HG03575 (cell line): ENCODE results near the gene FSTL5.
"Not testable (repeated sequence)": the region's sequence is repeated elsewhere in the genome, so short reads cannot be mapped to it uniquely, and the experiment has no call there.

Experiments used
- ATAC-seq: cut with Tn5 transposase; IDR thresholded peaks from one replicate; pipeline ENCODE4 v1.9.1; 2021; ENCODE audit not compliant: unreplicated experiment, insufficient number of reproducible peaks, low FRiP score; ENCODE audit errors: extremely low read depth

Gene FSTL5

DNA sequence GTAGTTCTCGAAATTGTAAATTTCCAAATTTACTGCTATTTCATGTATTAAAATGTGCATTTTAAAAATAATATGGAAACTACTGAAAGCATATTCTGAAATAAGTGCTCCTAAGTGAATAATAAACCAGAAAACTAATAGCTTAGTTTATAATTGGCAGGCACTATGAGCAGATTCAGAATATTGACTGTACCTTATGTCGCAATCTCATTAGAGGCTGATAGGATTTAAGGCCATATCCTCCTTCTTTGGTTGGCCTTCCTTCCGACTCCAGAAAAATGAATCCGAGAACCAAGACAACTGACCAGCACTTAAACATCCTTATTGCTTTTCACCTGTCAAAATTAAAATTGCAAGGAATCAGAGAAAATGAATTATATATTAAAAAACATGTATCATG lies 52.7 kb downstream of the FSTL5 start:
- ATAC-seq, result no peak

DNA sequence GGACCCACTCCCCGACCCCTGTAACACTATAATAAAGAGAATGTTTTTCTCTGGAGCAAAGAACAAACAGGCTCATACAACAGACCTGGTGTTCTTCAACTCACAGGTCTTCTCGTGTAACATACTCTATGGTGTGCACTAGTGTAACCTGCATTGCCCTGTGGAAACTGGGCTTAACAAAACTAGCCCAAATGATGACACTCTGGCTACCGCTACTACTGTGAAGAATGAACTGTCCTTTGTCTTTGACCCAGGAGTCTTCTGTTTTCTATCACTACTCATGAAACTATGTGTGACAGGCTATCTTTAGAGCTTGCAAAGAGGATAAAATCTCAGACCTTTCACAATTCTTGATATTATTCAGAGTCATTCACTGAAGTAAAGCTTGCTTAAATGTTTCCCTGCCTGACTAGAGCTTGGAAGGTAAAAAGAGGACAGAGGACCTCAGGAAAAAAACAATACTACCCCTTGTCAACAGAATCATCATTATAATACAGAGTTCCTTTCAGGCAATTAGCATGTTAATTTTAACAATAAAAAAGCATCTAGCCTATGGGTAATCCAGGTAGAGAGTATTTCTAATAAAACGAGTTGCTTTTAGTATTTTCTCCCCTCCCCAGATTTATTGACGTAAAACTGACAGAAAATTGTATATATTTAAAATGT lies 59.2 kb downstream of the FSTL5 start:
- no peak for ATAC-seq

DNA sequence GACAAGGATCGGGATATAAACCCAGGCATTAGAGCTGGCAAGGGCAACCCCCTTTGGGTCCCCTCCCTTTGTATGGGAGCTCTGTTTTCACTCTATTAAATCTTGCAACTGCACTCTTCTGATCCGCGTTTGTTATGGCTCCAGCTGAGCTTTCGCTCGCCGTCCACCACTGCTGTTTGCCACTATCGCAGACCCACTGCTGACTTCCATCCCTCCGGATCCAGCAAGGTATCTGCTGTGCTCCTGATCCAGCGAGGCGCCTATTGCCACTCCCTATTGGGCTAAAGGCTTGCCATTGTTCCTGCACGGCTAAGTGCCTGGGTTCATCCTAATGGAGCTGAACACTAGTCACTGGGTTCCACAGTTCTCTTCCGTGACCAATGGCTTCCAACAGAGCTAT lies 59.9 kb downstream of the FSTL5 start:
- not testable (repeated sequence) for ATAC-seq

DNA sequence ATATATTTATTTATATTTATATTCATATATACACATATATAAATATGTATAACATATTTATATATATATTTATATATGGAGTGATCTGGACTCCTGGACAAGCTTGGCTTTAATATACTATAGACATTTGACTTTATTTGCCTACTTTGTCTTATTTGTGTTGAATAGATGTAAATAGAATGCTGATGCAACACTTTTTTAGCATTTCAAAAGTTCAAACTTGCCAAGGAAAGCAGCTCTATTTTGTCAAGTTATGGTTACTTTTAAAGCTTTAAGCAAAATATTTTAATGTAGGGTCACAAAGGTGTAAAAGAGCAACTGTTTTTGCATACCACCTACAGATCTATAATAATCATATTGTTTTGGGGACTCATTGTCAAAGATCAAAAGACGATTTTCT lies 61.1 kb downstream of the FSTL5 start:
- no peak for ATAC-seq

DNA sequence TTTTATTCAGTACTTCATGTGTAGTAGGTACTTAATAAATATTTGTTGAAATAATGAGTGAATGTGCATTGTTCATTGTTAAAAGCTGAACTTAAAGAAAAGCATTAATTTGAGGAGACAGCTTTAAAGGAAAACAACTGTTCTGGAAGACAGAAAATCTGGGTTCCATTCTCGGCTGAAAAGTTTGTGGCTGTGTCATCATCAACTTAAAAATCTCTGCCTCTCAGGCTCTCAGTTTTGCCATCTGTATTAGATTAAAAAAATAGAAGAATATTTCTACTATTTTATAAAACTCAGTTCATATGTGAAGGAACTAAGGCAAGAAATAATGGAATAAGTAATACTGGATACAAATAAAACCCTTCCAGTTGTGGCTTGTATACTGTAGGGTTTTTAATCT lies 62.5 kb downstream of the FSTL5 start:
- no peak for ATAC-seq

DNA sequence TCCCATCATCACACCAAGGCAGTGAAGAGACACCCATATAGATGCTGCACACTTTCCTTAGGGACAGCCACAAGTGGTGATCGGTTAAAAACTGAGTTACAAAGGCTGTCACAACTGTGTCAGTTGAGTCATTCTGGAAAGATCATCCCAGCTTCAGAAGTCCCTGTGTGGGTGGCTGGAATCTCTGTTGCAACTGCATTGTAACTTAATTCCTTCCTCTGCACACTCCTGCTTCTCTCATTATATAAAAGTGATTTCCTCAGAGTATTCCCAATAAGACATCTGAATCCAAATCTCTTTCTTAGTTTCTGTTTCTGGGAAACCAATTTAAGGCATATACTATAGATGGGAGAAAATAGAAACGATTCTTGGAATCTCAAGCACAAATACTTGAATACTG lies 88.1 kb downstream of the FSTL5 start:
- no peak for ATAC-seq

DNA sequence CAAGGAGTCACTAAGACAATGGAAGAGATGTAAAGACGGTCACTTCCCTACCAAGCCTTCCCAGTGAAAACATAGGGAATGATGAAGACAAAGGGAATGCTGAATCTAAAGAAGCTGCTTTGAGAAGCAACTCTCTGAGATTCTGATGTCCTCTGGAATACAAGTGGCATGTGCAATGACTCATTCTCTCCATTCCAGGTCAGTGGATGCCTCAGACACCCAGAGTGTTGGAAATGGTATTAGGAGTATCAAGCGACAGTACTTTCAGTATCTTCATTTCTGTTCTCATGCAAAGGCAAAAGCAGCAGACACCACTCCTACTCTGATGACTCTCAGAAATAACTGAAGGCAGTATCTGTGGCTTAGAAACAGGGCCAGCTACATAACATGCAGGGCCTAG lies 102.6 kb downstream of the FSTL5 start:
- no peak for ATAC-seq

DNA sequence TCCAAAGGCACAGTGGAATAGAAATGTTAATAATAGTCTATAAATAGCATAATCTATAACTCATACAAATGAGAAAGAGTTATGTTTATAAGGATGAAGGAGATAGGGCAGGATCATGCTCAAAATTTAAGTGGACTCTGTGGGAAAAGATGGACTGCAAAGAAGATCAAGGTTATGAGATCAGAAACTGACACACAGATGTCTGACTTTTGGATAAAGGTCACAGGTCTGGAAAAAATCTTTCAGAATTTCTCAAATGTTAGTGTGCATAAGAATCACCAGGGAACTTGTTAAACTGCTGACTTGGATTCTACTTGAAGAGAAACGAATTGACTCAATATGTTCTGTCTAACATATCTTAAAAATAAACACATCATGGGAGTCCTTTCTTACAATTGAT lies 104.1 kb downstream of the FSTL5 start:
- ATAC-seq, result no peak

DNA sequence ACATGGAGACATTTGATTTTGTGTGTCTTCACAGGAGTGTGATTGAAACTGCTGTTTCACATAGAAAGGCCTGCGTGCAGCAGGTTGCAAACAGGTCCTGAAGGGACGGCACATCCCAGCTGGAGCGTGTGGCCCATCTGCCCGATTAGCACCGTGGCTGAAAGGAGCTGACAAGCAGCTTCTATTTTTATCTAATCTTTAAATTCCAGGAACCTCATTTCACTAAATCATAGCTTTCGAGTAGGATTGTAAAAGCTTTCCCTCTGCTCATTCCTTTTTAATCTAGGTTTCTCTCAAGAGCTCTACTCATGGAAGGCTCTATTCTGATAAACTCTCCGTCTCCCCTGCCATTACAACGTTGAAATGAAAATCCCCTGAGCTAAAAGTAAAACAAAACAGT lies 106.8 kb downstream of the FSTL5 start:
- no peak for ATAC-seq

DNA sequence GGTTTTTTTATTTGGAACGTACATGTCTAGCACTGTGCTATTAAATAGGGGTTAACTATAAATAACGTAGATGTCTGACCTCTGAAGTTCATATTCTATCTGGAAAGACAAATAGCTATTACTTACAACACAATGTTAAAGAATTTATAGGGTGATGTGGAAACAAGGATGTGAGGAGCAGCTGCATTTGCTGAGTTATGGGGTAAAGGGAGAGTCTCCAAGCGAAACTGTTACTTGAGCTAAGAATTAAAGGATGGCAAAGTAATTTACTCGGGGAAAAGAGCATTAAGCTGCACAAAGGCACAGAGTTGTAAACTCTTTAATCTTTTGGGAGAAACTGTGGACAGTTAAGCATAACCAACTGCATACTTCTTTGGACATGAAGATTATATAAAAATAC lies 117.7 kb downstream of the FSTL5 start:
- no peak for ATAC-seq

DNA sequence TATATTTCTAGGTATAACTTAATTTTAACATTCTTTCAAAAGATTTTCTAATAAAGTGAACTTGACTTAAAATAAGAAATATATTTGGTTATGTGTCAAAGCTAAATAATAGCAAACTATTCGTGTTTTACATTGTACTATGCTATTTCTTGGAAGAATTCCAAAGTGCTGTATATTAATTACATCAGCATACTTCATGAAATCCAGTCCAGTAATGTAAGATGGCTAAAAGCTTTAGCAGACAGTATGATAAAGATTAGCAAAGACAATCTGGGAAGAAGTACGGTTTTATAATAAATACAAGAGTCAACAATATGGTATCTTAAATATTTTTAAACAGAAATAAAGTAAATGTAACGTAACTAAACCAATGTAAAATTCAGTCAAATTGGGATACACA lies 125.7 kb downstream of the FSTL5 start:
- no peak for ATAC-seq

DNA sequence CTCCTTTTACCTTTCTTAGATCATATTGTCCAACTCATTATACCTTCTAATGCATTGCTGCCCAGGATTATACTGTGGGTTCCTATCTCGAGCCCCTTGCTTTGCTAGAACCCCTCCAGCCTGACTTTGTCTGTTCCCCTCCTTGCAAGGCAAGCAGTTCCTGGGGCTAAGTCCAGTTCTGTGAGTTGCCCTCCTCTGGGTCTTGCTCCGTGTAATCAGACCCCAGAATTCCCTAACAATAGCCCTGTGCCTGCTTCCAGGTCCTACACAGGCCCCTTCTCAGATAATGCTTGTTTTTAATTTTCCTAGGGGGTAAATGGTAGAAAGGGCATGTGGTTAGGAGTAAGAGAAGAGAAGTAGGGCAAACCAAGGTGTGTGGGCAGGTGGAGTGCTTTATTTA lies 145.9 kb downstream of the FSTL5 start:
- ATAC-seq, result no peak

DNA sequence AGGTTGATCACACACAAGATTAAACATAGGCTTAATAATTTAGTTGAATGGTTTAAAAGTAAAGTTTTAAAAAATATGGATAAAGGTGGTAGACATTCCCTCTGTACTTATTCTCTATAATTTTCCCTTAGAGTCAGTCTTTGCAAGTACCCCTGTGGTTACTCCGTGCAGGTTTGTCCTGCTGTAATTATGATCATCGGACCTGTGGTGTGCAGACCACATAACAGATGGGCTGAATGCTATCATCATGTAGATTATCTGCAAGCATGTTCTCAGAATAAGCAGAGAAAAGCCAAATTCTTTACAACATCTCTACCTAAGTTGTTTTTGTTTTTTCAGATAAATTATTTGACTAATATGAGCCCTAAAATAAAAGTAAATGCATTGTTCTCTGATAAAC lies 146.8 kb downstream of the FSTL5 start:
- no peak for ATAC-seq

DNA sequence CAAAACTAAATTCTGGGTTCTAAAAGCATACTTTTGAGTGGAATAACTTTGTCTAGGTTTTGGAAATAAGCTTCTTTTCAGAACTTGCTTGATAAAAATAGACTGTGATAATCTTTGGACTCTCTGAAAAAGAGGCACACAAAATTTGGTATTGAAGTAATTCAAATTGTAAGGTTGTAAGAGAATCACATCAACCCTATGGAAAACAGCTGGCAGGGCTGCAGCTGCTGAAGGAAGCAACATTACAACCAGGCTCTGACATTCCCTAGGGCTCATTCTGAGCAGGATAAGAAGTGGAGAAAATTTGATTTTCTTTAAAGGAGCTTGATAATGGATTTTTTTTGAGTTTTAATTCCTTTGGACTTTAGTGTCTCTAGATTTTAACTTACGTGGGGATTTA lies 147.6 kb downstream of the FSTL5 start:
- no peak for ATAC-seq

DNA sequence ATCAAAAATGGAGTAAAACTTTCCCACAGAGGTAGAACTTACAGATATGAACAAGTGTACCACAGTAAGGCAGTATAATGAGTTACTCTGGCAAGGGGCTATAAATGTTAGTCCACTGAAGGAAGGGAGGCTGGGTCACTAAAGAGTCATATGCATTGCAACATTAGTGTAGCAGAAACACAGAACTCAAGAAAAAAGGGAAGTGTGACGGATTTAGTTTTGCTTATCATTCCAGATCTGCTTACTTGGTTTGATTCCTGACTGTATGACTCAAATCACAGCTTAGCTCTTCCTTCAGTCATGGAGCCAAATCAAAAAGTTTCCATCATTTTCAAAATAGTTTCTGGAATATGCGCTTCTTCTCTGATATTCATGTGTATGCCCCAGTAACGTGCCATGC lies 148.7 kb downstream of the FSTL5 start:
- ATAC-seq, result no peak

DNA sequence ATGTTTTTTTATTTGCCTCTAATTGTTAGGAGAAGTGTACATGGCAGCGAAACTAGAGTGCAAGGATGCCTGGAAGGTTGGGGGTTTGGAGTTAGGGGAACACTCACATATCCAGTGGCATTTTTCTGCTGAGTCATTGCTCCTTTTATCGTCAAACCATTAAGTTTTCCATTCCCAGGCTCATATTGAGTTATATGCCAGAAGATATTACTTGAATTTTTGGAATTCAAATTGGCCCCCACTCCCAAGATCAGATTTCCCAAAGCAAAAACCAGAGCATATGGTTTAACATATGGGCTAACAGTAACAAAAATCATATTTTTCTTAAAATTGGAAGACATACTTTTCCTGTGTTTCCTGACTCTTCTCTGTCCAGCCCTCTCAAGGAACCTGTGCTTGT lies 152.7 kb downstream of the FSTL5 start:
- ATAC-seq, result no peak

DNA sequence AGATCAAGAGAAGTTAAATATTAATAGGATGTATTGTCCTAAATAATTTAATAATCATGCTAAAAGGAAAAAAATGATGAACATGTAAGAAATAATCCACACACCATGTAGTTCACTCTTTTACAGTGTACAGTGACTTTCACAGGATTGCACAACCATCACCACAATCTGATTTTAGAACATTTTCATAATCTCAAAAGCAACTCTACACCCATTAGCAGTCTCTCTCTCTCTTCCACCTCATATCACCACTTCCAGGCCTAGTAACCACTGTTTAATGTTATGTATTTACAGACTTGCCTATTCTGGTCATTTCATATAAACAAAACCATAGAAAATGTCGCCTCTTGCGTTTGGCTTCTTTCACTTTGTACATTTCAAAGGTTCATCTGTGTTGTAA lies 153.4 kb downstream of the FSTL5 start:
- ATAC-seq, result no peak

DNA sequence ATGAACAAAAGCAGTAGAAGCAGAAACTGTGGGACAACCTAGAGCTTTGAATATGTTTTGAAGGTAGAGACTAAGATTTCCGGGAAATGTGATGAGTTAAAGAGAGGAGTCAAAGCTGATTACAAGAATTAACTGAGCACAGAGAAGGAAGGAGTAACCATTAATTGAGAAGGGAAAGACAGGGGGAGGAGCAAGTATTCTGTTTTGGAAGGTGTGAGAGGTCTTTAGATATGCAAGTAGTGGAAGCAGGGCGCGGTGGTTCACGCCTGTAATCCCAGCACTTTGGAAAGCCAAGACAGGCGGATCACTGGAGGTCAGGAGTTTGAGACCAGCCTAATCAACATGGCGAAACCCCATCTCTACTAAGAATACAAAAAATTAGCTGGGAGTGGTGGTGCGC lies 171.5 kb downstream of the FSTL5 start:
- ATAC-seq, result no peak

DNA sequence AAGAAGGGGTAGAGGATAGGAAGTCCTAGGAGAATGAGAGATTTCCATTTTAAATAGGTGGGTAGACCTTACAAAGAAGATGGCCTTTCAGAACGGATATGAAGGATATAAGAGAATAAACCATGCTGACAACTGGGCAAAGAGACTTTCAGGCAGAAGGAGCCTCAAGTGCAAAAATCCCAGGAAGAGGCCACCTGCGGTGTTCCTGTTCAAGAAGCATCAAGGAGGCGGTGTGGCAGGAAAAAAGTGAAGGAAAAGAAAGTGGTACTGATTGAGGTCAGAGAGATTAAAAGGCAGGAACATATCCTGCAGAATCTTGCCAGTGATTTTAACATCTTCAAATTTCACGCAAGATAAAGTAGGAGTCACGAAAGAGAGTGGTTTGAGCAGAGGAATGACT lies 172.0 kb downstream of the FSTL5 start:
- ATAC-seq, result no peak

DNA sequence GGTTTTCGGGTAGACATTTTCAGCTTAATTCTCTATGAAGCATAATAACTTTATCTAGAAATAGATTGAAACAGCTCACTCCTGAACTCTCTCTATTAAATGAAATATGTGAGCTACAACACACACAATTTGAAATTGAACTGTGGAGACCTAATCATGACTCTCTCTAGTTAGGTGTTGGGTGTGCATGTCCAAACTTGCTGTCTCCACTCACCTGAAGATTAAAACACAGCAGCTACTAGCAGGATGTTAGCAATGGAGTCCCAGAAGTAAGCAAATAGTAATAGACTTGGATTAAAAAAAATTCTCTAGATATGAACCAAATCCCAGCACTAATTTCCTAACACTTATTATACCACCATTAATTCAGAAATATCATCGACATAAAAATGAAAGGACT lies 173.1 kb downstream of the FSTL5 start:
- no peak for ATAC-seq

DNA sequence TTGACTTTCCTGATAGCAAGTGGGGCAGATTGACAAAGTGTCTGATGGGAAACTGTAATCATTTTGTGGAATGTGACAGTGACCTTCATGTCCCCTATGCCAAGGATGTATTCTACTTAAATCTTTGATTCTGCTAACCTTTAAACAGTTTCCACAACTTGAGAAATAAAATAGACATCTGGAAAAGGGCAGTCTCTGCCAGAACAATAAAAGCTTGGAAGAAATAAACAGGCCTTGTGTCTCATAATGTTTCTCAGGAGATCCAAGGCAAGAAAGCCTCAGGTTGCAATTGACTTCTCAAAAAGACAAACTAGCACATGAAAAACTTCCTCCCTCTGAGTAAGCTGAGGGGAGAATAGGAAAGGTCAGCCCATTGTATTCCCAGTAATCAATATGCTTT lies 174.9 kb downstream of the FSTL5 start:
- no peak for ATAC-seq

DNA sequence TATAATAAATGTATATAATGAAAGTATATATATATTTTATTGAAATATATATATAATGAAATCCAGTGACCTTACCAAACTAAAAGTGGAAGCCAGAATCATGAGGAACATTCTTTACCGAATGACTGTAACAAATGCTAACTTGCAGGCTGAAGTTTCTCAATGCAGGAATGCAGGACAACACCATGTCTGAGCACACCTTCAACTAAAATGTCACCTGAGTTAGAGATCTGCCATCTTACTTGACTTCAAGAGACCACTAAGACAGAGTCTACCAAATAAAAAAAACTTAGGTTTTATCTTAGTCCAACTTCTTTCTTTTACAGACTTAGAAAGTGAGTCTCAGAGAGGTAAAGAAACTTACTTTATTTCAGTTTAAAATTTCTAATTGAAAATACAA lies 176.2 kb downstream of the FSTL5 start:
- no peak for ATAC-seq
